Lower lobe of right lung (tissue), 2 donors: ENCODE results near the gene RNU7-1. TPM values are rescaled to one million over a fixed set of nuclear protein-coding genes. Genes with fewer than 3 reads are reported as not detected.

ENCODE experiments used
- ATAC-seq, 2 donors: fragments of 200-7000 bp; cut with Tn5 transposase; one replicate each; pipeline ENCODE4 v1.9.1; 2020 to 2022; ENCODE audit warnings: mild to moderate bottlenecking in 2 of 2, moderate library complexity in 2 of 2
- DNase-seq: peaks from one replicate; pipeline ENCODE4 v3.0.0-alpha.2; 2020
- H3K27ac ChIP-seq: fragments of 200-600 bp; one replicate; pipeline ENCODE4 v1.8.0; 2022
- H3K27me3 ChIP-seq: fragments of 200-600 bp; one replicate; pipeline ENCODE4 v1.8.0; 2022; ENCODE audit warnings: low read depth
- H3K36me3 ChIP-seq: fragments of 200-600 bp; one replicate; pipeline ENCODE4 v1.8.0; 2022; ENCODE audit warnings: mild to moderate bottlenecking
- H3K4me1 ChIP-seq: fragments of 200-600 bp; one replicate; pipeline ENCODE4 v1.8.0; 2022
- H3K4me3 ChIP-seq: fragments of 200-600 bp; one replicate; pipeline ENCODE4 v1.8.0; 2022; ENCODE audit warnings: mild to moderate bottlenecking
- H3K9me3 ChIP-seq: fragments of 200-600 bp; one replicate; pipeline ENCODE4 v1.8.0; 2022
- intact Hi-C: fragments of 100-400 bp; cut with DNase I; formaldehyde crosslinking; loops from one replicate; pipeline ENCODE4 v1.11.0; 2022
- total RNA-seq: library from RNA; stranded (reverse); fragmentation: NEBNext Ultra II Directional; extraction: Animal tissue kit (Norgen Biotek cat#: 25700); gene quantifications from one replicate; pipeline ENCODE4 v1.2.1, GENCODE V29; 2021
- TF ChIP-seq, protein P1 (sequence below): fragments of 200-600 bp; IDR thresholded peaks from one replicate; pipeline ENCODE4 v1.8.0; 2022; ENCODE audit warnings: antibody characterized with exemption, mild to moderate bottlenecking
- donor health status: DM: no; HTN: yes; CAD: no; lungs with severe emphysema.

RNU7-1 gene
- total RNA-seq, 1 donor from 2014 or later = not detected

DNA sequence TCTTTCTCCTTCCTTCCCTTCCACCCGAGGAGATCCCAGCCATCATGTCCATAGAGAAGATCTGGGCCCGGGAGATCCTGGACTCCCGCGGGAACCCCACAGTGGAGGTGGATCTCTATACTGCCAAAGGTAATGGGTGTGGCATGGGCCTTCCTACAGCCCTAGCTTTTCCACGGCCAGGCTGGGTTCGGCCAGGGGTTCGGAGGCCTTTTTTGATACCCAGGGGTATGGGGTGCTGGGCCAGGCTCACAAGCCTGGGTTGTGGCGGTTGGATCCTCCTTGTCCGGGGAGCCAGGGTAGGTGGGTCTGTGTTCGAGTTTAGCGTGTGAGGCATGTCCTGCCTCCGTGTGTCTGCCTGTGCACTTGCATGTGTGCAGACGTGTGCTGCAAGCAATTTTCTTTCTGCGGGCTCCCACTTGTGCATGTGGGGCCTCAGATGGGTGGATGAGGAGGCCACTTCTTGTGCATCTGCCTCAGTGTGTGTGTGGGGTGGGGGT, 27.8 kb upstream of the RNU7-1 start:
- no peak for DNase-seq
- TF ChIP-seq, protein P1, sequence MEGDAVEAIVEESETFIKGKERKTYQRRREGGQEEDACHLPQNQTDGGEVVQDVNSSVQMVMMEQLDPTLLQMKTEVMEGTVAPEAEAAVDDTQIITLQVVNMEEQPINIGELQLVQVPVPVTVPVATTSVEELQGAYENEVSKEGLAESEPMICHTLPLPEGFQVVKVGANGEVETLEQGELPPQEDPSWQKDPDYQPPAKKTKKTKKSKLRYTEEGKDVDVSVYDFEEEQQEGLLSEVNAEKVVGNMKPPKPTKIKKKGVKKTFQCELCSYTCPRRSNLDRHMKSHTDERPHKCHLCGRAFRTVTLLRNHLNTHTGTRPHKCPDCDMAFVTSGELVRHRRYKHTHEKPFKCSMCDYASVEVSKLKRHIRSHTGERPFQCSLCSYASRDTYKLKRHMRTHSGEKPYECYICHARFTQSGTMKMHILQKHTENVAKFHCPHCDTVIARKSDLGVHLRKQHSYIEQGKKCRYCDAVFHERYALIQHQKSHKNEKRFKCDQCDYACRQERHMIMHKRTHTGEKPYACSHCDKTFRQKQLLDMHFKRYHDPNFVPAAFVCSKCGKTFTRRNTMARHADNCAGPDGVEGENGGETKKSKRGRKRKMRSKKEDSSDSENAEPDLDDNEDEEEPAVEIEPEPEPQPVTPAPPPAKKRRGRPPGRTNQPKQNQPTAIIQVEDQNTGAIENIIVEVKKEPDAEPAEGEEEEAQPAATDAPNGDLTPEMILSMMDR = no peak
- peaks cover 15% of the 10 kb centered on the region for H3K4me1 ChIP-seq
- H3K27ac ChIP-seq = no peak overlapping the region
- peaks cover 16% of the 10 kb centered on the region for H3K36me3 ChIP-seq
- ATAC-seq = no peak
- H3K9me3 ChIP-seq = no peaks in the 10 kb centered on the region
- H3K4me3 ChIP-seq = no peak overlapping the region
- H3K27me3 ChIP-seq = peaks cover 4% of the 10 kb centered on the region
- intact Hi-C loops = no loop called here

DNA sequence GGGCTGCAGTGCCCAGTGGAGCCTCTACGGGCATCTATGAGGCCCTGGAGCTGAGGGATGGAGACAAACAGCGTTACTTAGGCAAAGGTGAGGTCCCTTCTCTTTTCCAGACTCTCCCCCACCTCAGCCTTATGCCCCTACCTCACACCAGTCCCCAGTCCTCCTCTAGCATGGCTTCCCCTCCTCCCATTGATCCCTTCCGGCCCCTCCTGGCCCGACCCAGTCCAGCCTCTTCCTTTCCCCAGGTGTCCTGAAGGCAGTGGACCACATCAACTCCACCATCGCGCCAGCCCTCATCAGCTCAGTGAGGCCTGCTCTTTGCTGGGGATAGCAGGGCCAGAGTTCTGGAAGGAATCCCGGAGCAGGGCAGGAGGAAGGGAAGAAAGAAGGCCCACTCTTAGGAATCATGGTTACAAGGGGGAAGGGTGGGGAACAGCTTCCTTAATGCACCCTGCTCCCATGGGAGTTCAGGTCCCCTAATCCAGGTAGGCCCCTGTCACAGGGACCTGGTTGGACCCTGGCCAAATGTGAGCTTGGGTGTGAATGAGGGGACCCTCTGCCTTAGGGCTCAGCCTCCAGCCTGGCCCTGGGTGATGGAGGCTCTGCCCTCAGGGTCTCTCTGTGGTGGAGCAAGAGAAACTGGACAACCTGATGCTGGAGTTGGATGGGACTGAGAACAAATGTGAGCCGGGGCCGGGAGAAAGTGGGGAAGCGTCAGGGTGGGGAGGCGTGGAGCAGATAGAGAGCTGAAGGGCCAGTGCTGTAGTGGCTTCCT, 27.0 kb upstream of the RNU7-1 start:
- DNase-seq = peak; percentile 40
- H3K4me3 ChIP-seq = no peak overlapping the region
- peaks cover 15% of the 10 kb centered on the region for H3K4me1 ChIP-seq
- TF ChIP-seq, protein P1 = no peak
- no peak for ATAC-seq
- no peak overlapping the region for H3K27ac ChIP-seq
- H3K27me3 ChIP-seq = peaks cover 4% of the 10 kb centered on the region
- peaks cover 17% of the 10 kb centered on the region for H3K36me3 ChIP-seq
- no peaks in the 10 kb centered on the region for H3K9me3 ChIP-seq
- intact Hi-C loops = no loop called here

DNA sequence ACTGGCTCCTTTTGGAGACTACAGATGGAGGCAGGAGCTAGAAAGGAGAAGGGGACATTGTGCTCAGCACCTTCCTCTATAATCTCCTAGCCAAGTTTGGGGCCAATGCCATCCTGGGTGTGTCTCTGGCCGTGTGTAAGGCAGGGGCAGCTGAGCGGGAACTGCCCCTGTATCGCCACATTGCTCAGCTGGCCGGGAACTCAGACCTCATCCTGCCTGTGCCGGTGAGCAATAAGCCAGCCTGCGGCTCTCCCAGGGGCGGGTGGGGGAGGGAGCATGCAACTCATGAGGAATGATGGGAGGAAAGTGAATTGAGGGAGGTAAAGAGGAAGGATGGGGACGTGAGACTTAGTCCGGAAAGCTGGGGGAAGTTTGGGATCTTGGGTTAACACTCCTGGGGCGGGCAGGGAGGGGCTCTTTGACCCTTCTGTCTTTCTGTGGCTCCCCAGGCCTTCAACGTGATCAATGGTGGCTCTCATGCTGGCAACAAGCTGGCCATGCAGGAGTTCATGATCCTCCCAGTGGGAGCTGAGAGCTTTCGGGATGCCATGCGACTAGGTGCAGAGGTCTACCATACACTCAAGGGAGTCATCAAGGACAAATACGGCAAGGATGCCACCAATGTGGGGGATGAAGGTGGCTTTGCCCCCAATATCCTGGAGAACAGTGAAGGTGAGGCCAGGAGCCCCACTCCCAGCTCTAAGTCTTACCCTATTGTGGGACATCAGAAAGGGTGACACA, 26.0 kb upstream of the RNU7-1 start:
- Histone ChIP-seq H3K36me3 (peaks cover 24% of the 10 kb centered on the region), H3K4me1 (peaks cover 15% of the 10 kb centered on the region), H3K27me3 (peaks cover 4% of the 10 kb centered on the region), H3K27ac (no peak overlapping the region), H3K9me3 (no peaks in the 10 kb centered on the region), H3K4me3 (no peak overlapping the region)
- DNase-seq (peak; percentile 11), ATAC-seq (no peak)
- TF ChIP-seq, protein P1 = no peak
- intact Hi-C loops = no loop called here

DNA sequence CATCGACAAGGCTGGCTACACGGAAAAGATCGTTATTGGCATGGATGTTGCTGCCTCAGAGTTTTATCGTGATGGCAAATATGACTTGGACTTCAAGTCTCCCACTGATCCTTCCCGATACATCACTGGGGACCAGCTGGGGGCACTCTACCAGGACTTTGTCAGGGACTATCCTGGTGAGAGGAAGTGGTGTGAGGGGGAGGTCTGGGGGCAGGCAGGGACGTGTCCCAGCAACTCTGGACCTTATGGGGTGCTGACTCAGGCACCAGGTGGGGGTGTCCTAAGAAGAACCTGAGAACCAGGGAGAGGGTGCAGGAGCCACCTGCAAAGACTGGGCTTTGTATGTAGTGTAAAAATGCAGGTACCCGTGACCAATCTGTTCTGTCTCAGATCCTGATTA, 24.0 kb upstream of the RNU7-1 start:
- peak; percentile 25 for DNase-seq
- no peaks in the 10 kb centered on the region for H3K9me3 ChIP-seq
- intact Hi-C loops = no loop called here
- H3K27ac ChIP-seq = no peak overlapping the region
- TF ChIP-seq, protein P1 = no peak
- peaks cover 4% of the 10 kb centered on the region for H3K27me3 ChIP-seq
- no peak for ATAC-seq
- H3K36me3 ChIP-seq = peaks cover 28% of the 10 kb centered on the region
- H3K4me3 ChIP-seq = no peak overlapping the region
- H3K4me1 ChIP-seq = peaks cover 14% of the 10 kb centered on the region

DNA sequence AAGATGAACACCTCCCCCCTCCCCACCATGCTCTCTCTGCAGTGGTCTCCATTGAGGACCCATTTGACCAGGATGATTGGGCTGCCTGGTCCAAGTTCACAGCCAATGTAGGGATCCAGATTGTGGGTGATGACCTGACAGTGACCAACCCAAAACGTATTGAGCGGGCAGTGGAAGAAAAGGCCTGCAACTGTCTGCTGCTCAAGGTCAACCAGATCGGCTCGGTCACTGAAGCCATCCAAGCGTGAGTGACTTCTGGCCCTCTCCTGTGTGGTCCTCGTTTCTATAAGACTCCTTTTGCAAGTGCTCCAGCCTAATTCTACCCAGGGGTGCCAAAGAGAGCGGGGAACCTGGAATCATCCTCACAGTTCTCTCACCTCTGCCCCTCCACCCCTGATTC, 22.1 kb upstream of the RNU7-1 start:
- Histone ChIP-seq H3K36me3 (peaks cover 26% of the 10 kb centered on the region), H3K27me3 (no peaks in the 10 kb centered on the region), H3K27ac (no peak overlapping the region), H3K4me3 (no peak overlapping the region), H3K4me1 (peaks cover 27% of the 10 kb centered on the region), H3K9me3 (no peaks in the 10 kb centered on the region)
- TF ChIP-seq, protein P1 = no peak
- intact Hi-C loops = no loop called here
- ATAC-seq = no peak
- DNase-seq = peak; percentile 20
